Amygdala (tissue), 56 donors: ENCODE measurements around the gene RCAN1.

Source experiments
- DNase-seq, 56 donors: peaks; one replicate each; lab custom pipeline; 2025; lab: John Stamatoyannopoulos, UW

RCAN1 gene

DNA sequence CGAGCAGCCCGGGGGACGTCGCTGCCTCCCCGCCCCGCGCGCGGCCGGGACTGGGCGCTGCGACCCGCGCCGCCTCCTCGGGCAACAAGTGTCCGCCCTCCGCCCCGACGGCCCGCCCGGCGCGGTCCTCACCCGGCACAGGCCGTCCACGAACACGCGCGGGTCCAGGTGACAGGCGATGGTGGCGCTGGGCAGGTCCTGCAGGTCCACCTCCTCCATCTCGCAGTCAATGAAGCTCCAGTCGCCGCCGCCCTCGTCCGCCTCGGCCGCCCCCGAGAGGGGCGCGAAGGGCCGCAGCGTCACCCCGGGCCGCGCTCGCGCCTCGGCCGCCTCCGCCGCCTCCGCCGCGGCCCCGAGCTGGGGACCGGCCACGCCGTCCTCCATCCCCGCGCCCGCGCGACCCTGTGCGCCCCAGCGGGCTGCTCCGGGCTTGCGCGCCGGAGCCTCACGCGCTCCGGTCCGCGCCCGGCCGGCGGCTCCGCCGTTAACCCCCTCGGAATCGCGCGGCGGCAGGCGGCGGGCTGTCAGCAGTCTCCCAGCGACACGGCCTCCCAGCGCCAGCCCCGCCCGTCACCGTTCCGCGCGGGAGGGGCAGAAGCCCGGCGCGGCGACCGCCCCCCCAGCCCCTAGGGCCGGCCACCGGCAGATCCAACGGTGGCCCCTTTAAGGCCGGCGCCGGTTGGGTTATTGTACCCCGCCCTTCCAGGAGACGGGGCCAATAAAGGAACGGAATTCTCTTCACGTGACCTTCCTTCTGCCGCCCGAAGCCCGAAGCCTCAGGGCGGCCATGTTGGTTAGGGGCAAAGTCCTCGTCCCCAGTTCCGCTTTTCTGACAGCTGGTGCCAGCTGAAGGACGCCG lies at the start of gene RCAN1:
Gene RCAN1, minus strand, starts transcription at position 486 of the 859 bp plus-strand sequence. Its CDS starts 102 bp downstream, at position 384.
- peak; percentile 38 to 96 (median 89) for DNase-seq

DNA sequence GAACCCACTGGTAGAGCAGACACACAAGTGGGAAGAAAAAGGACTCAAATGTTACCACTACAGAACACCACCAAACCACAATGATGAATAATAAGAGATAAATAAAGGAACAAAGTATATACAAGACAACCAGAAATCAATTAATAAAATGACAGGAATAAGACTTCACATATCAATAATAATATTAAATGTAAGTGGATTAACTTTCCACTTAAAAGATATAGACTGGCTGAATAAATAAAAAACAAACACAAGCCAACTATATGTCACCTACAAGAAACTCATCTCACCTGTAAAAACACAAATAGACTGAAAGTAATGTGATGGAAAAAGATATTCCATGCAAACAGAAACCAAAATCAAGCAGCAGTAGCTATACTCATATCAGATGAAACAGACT lies 46.9 kb upstream of the RCAN1 start:
- no peak for DNase-seq

DNA sequence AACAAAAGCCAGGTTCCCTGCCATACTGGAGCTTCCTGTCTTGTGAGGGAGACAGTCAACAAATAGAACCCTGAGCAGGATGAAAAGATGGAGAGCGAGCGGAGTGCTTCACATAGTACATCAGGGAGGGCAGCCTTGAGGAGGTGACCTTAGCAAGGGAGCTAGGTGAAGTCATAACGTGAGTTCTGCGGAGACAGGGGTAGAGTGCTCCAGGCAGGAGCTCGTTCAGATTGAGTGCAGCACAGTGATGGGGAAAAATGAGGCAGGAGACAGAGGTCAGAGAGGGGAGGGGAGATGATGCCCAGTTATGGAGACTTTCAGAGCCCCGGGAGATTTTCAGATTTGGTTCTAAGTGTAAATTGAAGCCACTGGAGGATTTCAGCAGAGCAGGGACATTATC lies 38.6 kb upstream of the RCAN1 start:
- no peak for DNase-seq

DNA sequence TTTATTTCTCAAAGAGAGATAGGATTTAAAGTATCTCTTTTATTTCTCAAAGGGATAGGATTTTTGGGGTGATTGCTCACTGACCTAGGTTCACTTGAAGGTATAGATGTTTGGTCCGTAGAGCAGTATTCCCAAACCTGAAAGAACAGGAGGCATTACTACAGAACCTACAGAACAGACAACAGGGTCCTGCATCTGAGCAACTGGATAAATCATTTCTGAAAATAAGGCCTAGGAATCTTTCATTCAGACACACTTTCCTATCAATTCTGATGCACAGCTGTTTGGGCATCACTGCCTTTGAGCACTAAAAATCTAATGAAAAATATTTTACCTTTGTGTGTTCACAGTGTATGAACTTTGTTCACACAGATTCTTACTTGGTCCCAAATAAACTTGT lies 36.7 kb upstream of the RCAN1 start:
- DNase-seq: no peak

DNA sequence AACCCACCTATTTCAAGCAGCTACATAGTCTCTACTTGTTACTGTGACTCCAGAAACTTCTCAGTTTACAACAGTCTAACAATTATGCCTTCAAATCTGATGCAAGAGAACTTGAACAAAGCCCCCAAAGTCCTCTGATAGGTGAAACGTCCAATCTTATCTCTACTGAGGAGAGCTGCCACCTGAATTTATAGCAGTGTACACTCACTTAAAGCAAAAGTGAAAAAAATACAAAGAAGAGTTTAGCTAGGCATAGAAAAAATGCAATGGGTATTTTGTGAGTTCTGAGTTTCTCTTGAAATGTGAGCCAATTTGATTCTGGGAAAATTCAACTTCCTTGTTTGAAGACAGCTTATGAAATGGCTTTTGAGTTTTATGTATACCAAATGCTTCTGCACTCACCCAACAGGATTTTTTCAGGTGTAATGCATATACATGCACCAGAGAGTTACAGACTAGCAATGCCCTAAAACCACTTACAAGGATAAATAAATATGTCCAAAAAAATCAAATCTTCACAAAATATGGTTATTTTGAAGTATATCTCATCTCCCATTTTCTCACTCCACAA lies 36.0 kb upstream of the RCAN1 start:
- DNase-seq: no peak

DNA sequence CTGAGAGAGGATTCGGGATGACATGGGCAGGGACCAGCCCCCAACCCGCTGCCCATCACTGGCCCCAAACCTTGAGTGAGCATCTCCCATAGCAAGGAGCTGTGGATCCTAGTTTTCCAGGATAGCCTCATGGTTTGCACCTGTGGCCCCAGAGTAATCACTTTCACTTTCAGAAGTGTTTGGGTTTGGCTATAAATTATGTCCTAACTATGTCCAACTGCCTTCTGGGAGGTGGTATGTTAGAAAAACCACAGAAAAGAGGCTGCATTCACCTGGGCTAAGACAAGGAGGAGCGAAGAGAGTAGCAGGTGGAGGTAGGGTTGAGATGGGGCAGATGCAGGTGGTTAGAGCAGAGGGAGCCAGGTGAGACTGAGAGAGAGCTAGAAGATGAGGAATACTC lies 34.5 kb upstream of the RCAN1 start:
- DNase-seq: no peak

DNA sequence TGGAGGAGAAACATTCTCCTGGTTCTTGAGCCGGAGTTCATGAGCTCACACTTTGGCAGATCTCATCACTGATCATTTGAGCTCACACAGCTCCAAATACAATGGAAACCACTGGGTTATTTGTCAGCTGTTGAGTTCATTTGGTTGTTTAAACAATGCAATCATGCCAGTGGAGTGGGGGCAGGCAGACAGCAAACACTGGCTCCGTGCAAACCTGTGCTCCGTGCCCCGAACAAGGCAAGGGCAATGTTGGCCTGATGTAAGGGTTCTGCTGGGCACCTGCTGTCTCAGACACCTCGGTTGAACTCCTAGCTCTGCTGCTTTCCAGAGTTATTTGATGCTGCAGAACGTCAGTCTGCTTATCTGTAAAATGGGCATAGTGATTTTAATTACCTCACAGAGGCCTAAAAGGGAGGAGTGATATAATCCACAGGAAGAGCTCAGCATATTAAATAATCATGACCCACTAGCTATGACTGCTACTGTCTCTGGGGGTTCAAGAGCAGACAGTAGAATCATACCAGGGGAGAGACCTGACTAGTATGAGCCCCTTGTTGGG lies 33.9 kb upstream of the RCAN1 start:
- DNase-seq: no peak

DNA sequence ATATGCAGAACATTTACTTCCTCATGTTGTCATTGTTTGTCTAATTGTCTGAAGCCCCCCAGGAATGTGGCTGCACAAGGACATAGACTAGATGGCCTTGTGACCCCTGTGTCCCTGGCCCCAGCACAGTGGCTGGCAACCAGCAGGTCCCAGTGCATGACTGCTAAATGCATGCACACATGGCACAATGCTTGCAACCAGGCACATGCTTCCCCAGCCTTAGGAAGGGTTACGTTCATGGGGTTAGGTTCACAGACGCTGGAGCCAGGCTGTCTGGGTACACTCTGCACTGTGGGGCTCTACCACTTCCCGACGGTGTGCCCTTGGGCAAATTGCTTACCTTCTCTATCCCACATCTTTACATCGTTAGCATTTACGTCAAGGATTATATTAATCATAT lies 32.6 kb upstream of the RCAN1 start:
- no peak for DNase-seq

DNA sequence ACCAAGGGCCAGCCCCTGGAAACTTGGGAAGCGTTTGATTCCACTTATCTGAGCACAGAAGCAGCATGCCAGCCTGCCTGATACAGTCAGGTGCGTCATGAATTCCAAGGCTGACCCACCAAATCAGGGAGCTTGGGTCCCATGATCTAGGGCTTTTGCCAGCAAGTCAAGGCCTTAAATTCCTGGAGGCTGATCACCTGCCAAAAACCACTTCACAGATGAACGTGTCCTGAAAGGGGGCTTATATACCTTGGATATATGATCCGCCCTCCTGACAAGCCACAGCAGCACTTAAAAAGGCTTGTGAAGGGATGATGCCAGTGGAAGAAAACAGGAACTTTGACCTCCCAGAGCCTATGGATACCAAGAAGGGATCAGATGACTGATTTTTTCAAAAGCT lies 29.9 kb upstream of the RCAN1 start:
- no peak for DNase-seq

DNA sequence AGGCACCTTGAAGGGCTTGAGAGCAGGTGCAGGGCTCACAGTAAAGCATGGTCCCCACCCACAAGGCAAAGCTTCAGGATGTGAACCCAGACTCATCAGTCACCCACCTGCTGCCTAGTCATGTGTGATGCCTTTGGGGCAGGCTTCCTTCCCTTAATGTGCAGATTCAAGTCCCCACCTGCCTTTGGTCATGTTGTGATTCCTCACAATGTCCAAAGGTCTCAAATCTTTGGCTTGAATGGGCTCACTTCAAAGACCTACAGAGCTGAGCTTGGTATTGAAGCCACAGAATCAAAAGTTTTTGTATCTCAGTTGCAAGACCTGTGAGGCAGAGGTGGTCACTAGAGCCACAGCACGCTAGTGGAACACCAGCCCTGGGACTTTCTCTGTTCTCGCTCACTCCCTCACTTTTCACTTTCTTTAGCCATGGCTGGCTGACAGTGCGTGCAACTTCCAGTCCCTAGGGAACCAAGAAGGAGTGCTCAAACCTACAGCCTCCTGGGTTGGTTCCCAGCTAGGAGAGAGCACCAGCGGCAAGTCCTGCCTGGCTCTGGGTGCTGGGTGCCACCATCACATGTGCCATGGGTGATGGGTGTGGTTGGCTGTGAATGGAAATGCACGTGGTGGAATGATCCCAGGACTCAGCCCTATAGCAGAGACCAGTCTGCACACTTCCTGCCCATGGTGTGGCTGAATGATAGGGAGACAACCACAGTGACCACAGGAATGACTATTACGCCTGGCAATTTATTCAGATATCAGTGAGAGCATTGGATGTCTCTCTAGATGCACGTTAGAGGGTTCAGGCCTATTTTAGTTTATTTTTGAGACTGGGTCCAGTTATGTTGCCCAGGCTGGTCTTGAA lies 27.5 kb upstream of the RCAN1 start:
- no peak for DNase-seq

DNA sequence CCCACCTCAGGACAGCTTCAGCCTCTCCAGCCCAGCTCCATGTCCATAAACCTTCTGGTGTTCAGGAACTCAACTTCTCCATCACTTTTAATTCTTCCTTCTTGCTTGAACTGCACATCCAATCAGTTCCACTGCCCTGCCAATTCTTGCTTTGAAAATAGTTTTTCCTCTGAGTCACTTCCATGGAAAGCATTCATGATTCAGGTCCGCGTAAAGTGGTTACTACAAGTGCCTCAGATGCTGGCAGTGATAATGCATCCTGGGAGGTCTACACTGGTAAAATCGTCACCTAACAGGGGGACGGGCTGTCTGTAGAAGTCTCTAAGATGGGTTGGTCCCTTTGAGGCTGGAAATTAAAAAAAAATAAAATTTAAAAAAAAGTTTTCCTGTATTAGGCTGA lies 25.9 kb upstream of the RCAN1 start:
- no peak for DNase-seq

DNA sequence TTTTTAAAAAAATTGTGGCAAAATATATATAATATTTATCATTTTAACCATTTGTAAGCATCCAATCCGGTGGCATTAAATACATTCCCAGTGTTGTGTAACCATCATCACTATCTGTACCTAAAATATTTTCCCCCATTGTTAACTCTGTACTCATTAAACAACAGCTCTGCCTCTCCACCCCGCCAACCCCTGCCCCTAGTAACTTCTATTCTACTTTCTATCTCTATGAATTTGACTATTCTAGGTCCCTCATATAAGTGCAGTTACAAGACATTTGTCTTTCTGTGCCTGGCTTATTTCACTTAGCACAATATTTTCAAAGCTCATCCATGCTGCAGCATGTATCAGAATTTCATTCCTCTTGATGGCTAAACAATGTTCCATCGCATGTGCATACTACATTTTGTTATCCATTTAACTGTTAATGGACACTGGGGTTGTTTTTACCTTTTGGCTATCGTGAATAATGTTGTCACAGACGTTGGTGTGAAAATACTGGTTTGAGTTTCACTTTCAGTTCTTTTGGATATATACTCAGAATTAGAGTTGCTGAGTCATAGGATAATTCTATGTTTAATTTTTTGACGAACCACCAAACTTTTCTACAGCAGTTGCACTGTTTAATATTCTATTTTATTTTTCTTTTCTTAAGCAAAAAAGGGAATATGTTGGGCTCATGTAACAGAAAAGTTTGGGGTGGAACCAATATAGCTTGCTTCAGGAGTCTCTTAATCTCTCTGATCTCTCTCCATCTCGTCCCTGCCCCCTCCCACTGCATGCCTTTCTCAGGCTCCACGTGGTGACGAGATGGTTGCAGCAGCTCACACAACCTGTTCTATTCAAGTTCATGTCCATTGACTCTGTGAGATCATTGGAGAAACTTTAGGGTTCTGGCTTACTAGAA lies 25.2 kb upstream of the RCAN1 start:
- no peak for DNase-seq

DNA sequence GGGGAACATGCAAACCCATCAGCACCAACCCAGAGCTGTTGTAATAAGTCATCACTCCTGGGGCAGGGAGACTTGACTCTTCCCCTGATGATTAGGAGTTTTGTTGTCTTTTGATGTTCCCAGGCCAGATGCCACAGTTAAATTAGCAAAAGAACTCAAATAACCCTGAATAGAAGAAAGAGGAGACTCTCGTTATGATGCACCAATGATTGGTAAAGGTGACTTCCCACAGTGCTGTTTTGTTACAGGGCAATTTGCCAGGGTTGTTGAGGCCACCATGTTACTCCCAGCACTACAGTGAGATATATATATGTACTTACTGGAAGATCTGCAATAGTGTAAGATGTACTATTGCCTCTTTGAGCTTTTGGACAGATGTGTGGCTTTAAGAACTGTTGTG lies 24.3 kb upstream of the RCAN1 start:
- DNase-seq: no peak

DNA sequence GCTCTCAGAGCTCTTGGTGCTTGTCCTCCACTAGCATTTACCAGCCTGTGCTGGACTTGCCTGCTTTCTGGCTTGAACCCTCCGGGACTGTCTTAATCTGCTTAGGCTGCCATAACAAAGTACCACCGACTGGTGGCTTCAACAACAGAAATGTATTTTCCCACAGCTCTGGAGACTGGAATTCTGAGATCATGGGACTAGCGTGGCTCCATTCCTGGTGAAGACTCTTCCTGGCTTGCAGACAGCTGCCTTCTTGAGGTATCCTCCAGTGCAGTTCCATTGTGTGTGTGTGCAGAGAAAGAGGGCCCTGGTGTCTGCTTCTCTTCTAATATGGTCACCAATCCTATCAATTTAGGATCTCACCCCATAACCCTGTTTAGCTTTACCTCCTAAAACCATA lies 22.0 kb upstream of the RCAN1 start:
- no peak for DNase-seq

DNA sequence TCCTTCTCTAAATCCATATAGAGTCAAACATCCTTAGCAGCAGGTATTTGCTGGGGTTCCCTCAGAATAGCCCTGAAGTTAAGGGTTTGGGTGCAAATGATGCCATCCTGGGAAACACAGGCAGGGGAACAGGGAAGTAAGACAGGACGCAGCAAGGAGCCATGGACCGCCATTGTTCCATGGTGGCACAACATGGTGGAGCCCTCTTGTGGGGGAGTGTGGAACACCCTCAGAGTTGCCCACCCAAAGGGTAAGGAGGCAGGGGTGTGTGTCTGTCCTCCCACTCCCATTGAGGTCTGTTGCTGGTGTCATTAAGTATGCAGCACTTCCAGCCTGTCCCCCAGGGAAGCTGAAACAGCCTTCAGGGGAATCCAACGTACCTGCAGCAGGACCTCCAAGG lies 20.4 kb upstream of the RCAN1 start:
- DNase-seq: no peak

DNA sequence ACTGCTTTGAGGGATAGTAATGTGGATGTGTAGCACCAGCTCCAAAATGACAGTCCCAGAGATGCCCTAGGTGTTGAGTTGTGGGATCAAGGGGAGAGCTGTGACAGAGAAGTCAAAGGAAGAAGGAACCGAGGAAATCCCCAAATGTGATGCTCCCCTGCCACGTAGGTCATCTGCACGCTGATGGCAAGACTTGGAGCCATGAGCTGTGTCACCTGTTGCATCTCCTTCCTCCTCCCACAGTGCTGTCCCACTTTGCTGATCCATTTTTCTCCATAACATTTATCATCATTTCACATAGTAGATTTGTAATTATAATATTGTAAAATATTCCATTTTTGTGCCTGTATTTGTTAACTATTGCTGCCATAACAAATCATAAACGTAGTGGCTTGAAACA lies 17.6 kb upstream of the RCAN1 start:
- no peak for DNase-seq

DNA sequence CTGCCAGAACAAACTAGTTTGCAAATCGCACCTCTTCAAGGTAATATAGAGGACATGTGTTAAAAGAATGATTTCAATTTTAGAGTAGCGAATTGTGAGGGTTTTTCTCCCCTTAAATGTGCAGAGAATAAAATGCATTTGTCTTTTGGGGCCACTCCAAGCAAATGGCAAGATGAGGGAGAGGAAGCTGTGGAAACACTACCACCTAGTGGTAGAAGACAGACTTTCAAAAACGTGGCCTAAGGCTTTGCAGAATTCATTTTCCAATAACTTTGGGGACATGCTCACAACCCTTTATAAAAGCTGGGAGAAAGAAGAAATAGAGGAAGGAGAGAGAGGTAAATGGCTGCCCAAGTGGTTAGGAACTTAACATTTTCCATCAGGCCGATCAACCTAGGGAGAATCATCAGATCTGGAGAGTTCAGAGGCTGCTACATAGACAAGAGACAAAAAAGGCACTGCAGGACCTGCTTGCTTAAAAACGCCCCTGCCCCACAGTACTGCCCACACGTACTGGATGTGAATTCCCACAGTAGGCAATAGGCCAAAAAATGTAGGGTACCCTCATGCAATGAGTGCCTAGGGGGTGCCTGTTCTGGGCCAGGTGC lies 15.7 kb upstream of the RCAN1 start:
- peak in 12 of 56 donors; percentile 1 to 40 (median 16) for DNase-seq

DNA sequence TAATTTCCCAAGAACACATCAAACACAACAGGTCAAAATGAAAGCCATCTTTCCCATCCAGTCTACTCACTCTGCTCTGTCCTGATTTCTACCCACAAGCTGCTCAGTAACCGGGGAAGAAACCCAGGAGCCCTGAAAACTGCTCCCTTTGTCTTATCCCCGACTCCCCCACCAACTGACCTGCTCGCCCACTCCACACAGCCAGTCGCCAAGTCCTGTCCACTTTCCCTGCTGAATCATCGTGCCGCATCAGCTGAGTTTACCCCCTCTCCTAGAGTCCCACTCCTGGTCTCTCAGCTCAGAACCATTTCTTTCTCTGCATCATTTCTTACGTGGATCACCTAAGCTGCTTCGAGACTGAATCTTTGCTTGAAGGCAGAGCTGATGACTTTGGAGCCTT lies 11.2 kb upstream of the RCAN1 start:
- no peak for DNase-seq

DNA sequence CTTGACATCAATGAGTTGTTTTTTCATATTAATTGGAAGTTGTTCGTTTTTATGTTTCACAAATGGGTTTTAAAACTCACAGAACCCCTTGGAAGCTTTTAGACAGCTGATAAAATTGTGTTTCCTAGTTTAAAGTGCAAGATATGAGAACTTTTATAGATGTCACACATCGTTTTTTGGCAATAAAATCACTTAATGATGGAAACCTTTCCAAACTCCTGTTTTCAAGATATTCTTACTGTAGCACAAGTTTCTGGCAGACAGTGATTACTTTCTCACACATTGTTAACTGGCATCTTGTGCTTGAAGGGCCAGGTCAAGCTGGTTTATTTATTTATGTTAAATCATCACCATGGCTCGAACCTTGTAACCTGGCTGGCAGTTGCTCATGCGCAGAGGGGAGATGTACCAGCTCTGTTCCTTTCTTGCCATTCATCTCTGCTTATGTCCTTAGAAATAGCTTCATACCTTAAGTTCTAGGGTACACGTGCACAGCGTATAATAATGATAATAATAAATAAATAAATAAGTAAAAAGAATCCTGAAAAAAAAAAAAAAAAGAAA lies 10.2 kb upstream of the RCAN1 start:
- DNase-seq: no peak
